Naive thymus-derived CD4-positive, alpha-beta T cell (primary cell): Measurements from ENCODE around the gene INAVA. TPM values are rescaled to one million over a fixed set of nuclear protein-coding genes. Genes with fewer than 3 reads are reported as not detected.
"Not testable (repeated sequence)": the region's sequence is repeated elsewhere in the genome, so short reads cannot be mapped to it uniquely, and the experiment has no call there.

Experiments
- ATAC-seq: fragments of 150-1000 bp; cut with Tn5 transposase; 2 replicates; pipeline ENCODE4 v1.10.0; 2021; ENCODE audit warnings: mild to moderate bottlenecking, moderate library complexity
- CTCF ChIA-PET: fragments of 350-600 bp; sonication (Branson Sonifier 250); formaldehyde crosslinking; loops from one replicate; lab custom pipeline; 2021; ENCODE audit warnings: antibody characterized with exemption; lab: Charles Lee
- POLR2A ChIA-PET: fragments of 350-600 bp; sonication (Branson Sonifier 250); formaldehyde crosslinking; loops from one replicate; lab custom pipeline; 2021; ENCODE audit warnings: antibody characterized with exemption, inconsistent platforms; lab: Charles Lee
- DNase-seq, 9 donors: peaks; one replicate each; pipeline versions ENCODE4 v3.0.0 to v3.0.0-alpha.2; 2020 to 2022; ENCODE audit warnings: mixed read lengths in 1 of 9
- H3K27ac ChIP-seq: one replicate; pipeline ENCODE4 v1.7.0; 2013; ENCODE audit warnings: mild to moderate bottlenecking, low read depth, low read length, moderate library complexity
- H3K27me3 ChIP-seq, 2 donors: one replicate each; pipeline ENCODE4 v1.7.0; 2013; ENCODE audit warnings: low read length in 2 of 2, mild to moderate bottlenecking in 2 of 2, moderate library complexity in 2 of 2; ENCODE audit not compliant: control insufficient read depth in 2 of 2, insufficient read depth in 2 of 2
- H3K36me3 ChIP-seq, 3 experiments: 1 replicate in 2 of 3; 2 replicates in 1 of 3; pipeline ENCODE4 v1.7.0; 2013; ENCODE audit warnings: low read length in 3 of 3, mild to moderate bottlenecking in 3 of 3, moderate library complexity in 1 of 3; ENCODE audit not compliant: insufficient read depth in 3 of 3, control insufficient read depth in 2 of 3
- H3K4me1 ChIP-seq, 2 donors: one replicate each; pipeline ENCODE4 v1.7.0; 2013; ENCODE audit warnings: low read length in 2 of 2, mild to moderate bottlenecking in 2 of 2, moderate library complexity in 1 of 2; ENCODE audit not compliant: control insufficient read depth in 2 of 2, insufficient read depth in 2 of 2
- H3K4me3 ChIP-seq: 2 replicates; pipeline ENCODE4 v1.7.0; 2013; ENCODE audit warnings: mild to moderate bottlenecking, low read length
- H3K9me3 ChIP-seq, 3 experiments: 1 replicate in 2 of 3; 2 replicates in 1 of 3; pipeline ENCODE4 v1.7.0; 2013; ENCODE audit warnings: low read length in 3 of 3; ENCODE audit not compliant: control insufficient read depth in 2 of 3
- H3K27ac Mint-ChIP-seq, 9 donors: one replicate each; pipeline ENCODE4 v1.8.0; 2020 to 2022; ENCODE audit warnings: mixed read lengths in 9 of 9, mild to moderate bottlenecking in 8 of 9, moderate library complexity in 5 of 9, inconsistent platforms in 2 of 9
- H3K27me3 Mint-ChIP-seq, 5 donors: one replicate each; pipeline ENCODE4 v1.8.0; 2021 to 2022; ENCODE audit warnings: mixed read lengths in 5 of 5, mild to moderate bottlenecking in 1 of 5
- H3K36me3 Mint-ChIP-seq, 5 donors: one replicate each; pipeline ENCODE4 v1.8.0; 2020 to 2022; ENCODE audit warnings: mixed read lengths in 5 of 5, mild to moderate bottlenecking in 3 of 5, inconsistent platforms in 1 of 5
- H3K4me1 Mint-ChIP-seq, 7 donors: one replicate each; pipeline ENCODE4 v1.8.0; 2020 to 2022; ENCODE audit warnings: mixed read lengths in 7 of 7, mild to moderate bottlenecking in 3 of 7, inconsistent platforms in 1 of 7
- H3K4me3 Mint-ChIP-seq, 10 donors: one replicate each; pipeline ENCODE4 v1.8.0; 2020 to 2022; ENCODE audit warnings: mild to moderate bottlenecking in 10 of 10, mixed read lengths in 10 of 10, moderate library complexity in 6 of 10, inconsistent platforms in 2 of 10
- H3K9me3 Mint-ChIP-seq, 11 donors: one replicate each; pipeline ENCODE4 v1.8.0; 2020 to 2022; ENCODE audit warnings: mixed read lengths in 11 of 11, mild to moderate bottlenecking in 4 of 11, inconsistent platforms in 1 of 11, moderate library complexity in 1 of 11
- intact Hi-C, 2 donors: fragments of 100-400 bp; cut with micrococcal nuclease; formaldehyde crosslinking; loops; one replicate each; pipeline ENCODE4 v1.15.1; 2023
- polyA plus RNA-seq, 2 donors: library from polyadenylated mRNA; unstranded; fragments of 300-500 nt; fragmentation: Illumina TruSeq; gene quantifications; one replicate each; pipeline ENCODE4 v1.2.3, GENCODE V29; 2021
- total RNA-seq, 6 experiments: library from RNA in 5 of 6; stranded (reverse) in 5 of 6; gene quantifications; 1 replicate in 5 of 6; 2 replicates in 1 of 6; pipeline ENCODE4 v1.2.3 and lab custom pipeline; 2021 to 2026

INAVA gene
- total and polyA plus RNA-seq, 7 experiments from 2014 or later, result 0.51 TPM; not detected in 6

- H3K27ac ChIP-seq, POLR2A ChIA-PET, H3K36me3 ChIP-seq, H3K4me3 Mint-ChIP-seq, CTCF ChIA-PET, H3K9me3 Mint-ChIP-seq, H3K4me3 ChIP-seq, H3K36me3 Mint-ChIP-seq, H3K27ac Mint-ChIP-seq, intact Hi-C loops, H3K27me3 ChIP-seq, ATAC-seq, DNase-seq, H3K9me3 ChIP-seq, H3K4me1 Mint-ChIP-seq, H3K4me1 ChIP-seq: not testable (repeated sequence)
- peaks cover 0 to 27% (median 0%) of the 10 kb centered on the region in 5 donors for H3K27me3 Mint-ChIP-seq
These were observed 17.2 kb downstream of the INAVA start for GRCh38 chr1:200911936-200912335.

- H3K36me3 ChIP-seq, result no peaks in the 10 kb centered on the region
- H3K4me1 ChIP-seq, result no peaks in the 10 kb centered on the region
- H3K4me3 Mint-ChIP-seq, result no peak overlapping the region
- H3K36me3 Mint-ChIP-seq, result no peaks in the 10 kb centered on the region
- H3K4me3 ChIP-seq, result no peak overlapping the region
- ChIA-PET POLR2A (no interaction called here), CTCF (no interaction called here)
- no peak for ATAC-seq
- intact Hi-C loops, result no loop called here
- no peak overlapping the region for H3K27ac ChIP-seq
- peaks cover 0 to 21% (median 0%) of the 10 kb centered on the region in 5 donors for H3K27me3 Mint-ChIP-seq
- DNase-seq, result no peak
- H3K9me3 Mint-ChIP-seq, result no peaks in the 10 kb centered on the region
- H3K4me1 Mint-ChIP-seq, result peaks cover 0 to 5% (median 0%) of the 10 kb centered on the region in 7 donors
- H3K27ac Mint-ChIP-seq, result no peak overlapping the region
- H3K27me3 ChIP-seq, result no peaks in the 10 kb centered on the region
- no peaks in the 10 kb centered on the region for H3K9me3 ChIP-seq
These were observed 18.2 kb downstream of the INAVA start for GRCh38 chr1:200912737-200913407.

GRCh38 chr1:200916152-200916551 lies 21.5 kb downstream of the INAVA start:
- intact Hi-C loops, result no loop called here
- Histone ChIP-seq H3K9me3 (no peaks in the 10 kb centered on the region), H3K27me3 (no peaks in the 10 kb centered on the region), H3K36me3 (no peaks in the 10 kb centered on the region), H3K4me3 (no peak overlapping the region), H3K27ac (no peak overlapping the region), H3K4me1 (no peaks in the 10 kb centered on the region)
- no peaks in the 10 kb centered on the region for H3K36me3 Mint-ChIP-seq
- no peak for DNase-seq
- H3K27ac Mint-ChIP-seq, result no peak overlapping the region
- ChIA-PET CTCF (no interaction called here), POLR2A (no interaction called here)
- H3K9me3 Mint-ChIP-seq, result no peaks in the 10 kb centered on the region
- ATAC-seq, result no peak
- peaks cover 0 to 14% (median 0%) of the 10 kb centered on the region in 5 donors for H3K27me3 Mint-ChIP-seq
- H3K4me3 Mint-ChIP-seq, result no peak overlapping the region
- no peaks in the 10 kb centered on the region for H3K4me1 Mint-ChIP-seq

- Mint-ChIP-seq H3K9me3 (no peaks in the 10 kb centered on the region), H3K27ac (no peak overlapping the region), H3K27me3 (peaks cover 0 to 14% (median 0%) of the 10 kb centered on the region in 5 donors), H3K4me3 (no peak overlapping the region), H3K36me3 (no peaks in the 10 kb centered on the region), H3K4me1 (peaks cover 0 to 2% (median 0%) of the 10 kb centered on the region in 7 donors)
- H3K4me1 ChIP-seq, result no peaks in the 10 kb centered on the region
- no peaks in the 10 kb centered on the region for H3K36me3 ChIP-seq
- ChIA-PET POLR2A (no interaction called here), CTCF (no interaction called here)
- no peaks in the 10 kb centered on the region for H3K27me3 ChIP-seq
- intact Hi-C loops, result no loop called here
- DNase-seq (no peak), ATAC-seq (no peak)
- H3K27ac ChIP-seq, result no peak overlapping the region
- H3K4me3 ChIP-seq, result no peak overlapping the region
- no peaks in the 10 kb centered on the region for H3K9me3 ChIP-seq
These were observed 22.0 kb downstream of the INAVA start for GRCh38 chr1:200916681-200917080.

- no peak for DNase-seq
- H3K4me3 ChIP-seq, result no peak overlapping the region
- Mint-ChIP-seq H3K4me1 (peaks cover 0 to 3% (median 0%) of the 10 kb centered on the region in 7 donors), H3K4me3 (no peak overlapping the region), H3K27ac (no peak overlapping the region), H3K9me3 (no peaks in the 10 kb centered on the region), H3K36me3 (no peaks in the 10 kb centered on the region), H3K27me3 (peaks cover 0 to 15% (median 0%) of the 10 kb centered on the region in 5 donors)
- intact Hi-C loops, result no loop called here
- no peak overlapping the region for H3K27ac ChIP-seq
- H3K4me1 ChIP-seq, result no peaks in the 10 kb centered on the region
- CTCF ChIA-PET, result no interaction called here
- H3K9me3 ChIP-seq, result no peaks in the 10 kb centered on the region
- POLR2A ChIA-PET, result no interaction called here
- no peaks in the 10 kb centered on the region for H3K27me3 ChIP-seq
- ATAC-seq, result no peak
- H3K36me3 ChIP-seq, result no peaks in the 10 kb centered on the region
These were observed 22.7 kb downstream of the INAVA start for GRCh38 chr1:200917291-200917817.

- Histone ChIP-seq H3K4me3 (no peak overlapping the region), H3K27ac (no peak overlapping the region), H3K27me3 (no peaks in the 10 kb centered on the region), H3K36me3 (no peaks in the 10 kb centered on the region), H3K9me3 (no peaks in the 10 kb centered on the region), H3K4me1 (no peaks in the 10 kb centered on the region)
- intact Hi-C loops, result no loop called here
- Mint-ChIP-seq H3K27me3 (peaks cover 0 to 18% (median 0%) of the 10 kb centered on the region in 5 donors), H3K4me1 (peaks cover 0 to 3% (median 0%) of the 10 kb centered on the region in 7 donors), H3K9me3 (no peaks in the 10 kb centered on the region), H3K4me3 (no peak overlapping the region), H3K27ac (no peak overlapping the region), H3K36me3 (no peaks in the 10 kb centered on the region)
- ATAC-seq (no peak), DNase-seq (no peak)
- ChIA-PET POLR2A (no interaction called here), CTCF (no interaction called here)
These were observed 23.3 kb downstream of the INAVA start for GRCh38 chr1:200918006-200918405.

- ChIA-PET CTCF (no interaction called here), POLR2A (interaction anchor here (0.6 kb wide), 1 partner anchor 20 kb away, joined by 3 read pairs; no protein-coding TSS in a partner anchor)
- H3K4me3 Mint-ChIP-seq, result no peak overlapping the region
- intact Hi-C loops, result no loop called here
- no peaks in the 10 kb centered on the region for H3K9me3 ChIP-seq
- DNase-seq (no peak), ATAC-seq (no peak)
- no peaks in the 10 kb centered on the region for H3K36me3 ChIP-seq
- H3K4me3 ChIP-seq, result no peak overlapping the region
- H3K36me3 Mint-ChIP-seq, result no peaks in the 10 kb centered on the region
- no peaks in the 10 kb centered on the region for H3K27me3 ChIP-seq
- H3K4me1 Mint-ChIP-seq, result peaks cover 0 to 3% (median 0%) of the 10 kb centered on the region in 7 donors
- H3K27me3 Mint-ChIP-seq, result peaks cover 0 to 21% (median 0%) of the 10 kb centered on the region in 5 donors
- H3K9me3 Mint-ChIP-seq, result no peaks in the 10 kb centered on the region
- H3K27ac ChIP-seq, result no peak overlapping the region
- H3K27ac Mint-ChIP-seq, result no peak overlapping the region
- H3K4me1 ChIP-seq, result no peaks in the 10 kb centered on the region
These were observed 24.7 kb downstream of the INAVA start for GRCh38 chr1:200919386-200919785.
